Esophagus muscularis mucosa (tissue), 3 donors: ENCODE results near the gene ARHGAP23.

Experiments used
- CTCF ChIP-seq, 3 experiments: fragments of 200-600 bp in 2 of 3; fragments of 450-650 bp in 1 of 3; sonication (generic) in 2 of 3; IDR thresholded peaks; one replicate each; pipeline ENCODE4 v1.5.1; 2017 to 2019; ENCODE audit warnings: antibody characterized with exemption in 3 of 3, mild to moderate bottlenecking in 2 of 3, moderate library complexity in 1 of 3
- POLR2AphosphoS5 ChIP-seq, 2 donors: sonication (generic); formaldehyde crosslinking; IDR thresholded peaks; one replicate each; pipeline ENCODE4 v1.6.1; 2017; ENCODE audit warnings: antibody characterized with exemption in 2 of 2

GRCh38 chr17:38450557-38451029 lies 22.3 kb downstream of the ARHGAP23 start:
- TF ChIP-seq CTCF (IDR thresholded peaks at IDR 0.05) = no peak
- TF ChIP-seq POLR2AphosphoS5 (IDR thresholded peaks at IDR 0.05) = no peak
